Fibroblast of the conjunctiva (primary cell): ENCODE measurements around the gene RHOV.

Experiments
- DNase-seq: peaks from one replicate; pipeline ENCODE4 v3.0.0-alpha.2; 2010; ENCODE audit warnings: low read depth

The RHOV gene

DNA sequence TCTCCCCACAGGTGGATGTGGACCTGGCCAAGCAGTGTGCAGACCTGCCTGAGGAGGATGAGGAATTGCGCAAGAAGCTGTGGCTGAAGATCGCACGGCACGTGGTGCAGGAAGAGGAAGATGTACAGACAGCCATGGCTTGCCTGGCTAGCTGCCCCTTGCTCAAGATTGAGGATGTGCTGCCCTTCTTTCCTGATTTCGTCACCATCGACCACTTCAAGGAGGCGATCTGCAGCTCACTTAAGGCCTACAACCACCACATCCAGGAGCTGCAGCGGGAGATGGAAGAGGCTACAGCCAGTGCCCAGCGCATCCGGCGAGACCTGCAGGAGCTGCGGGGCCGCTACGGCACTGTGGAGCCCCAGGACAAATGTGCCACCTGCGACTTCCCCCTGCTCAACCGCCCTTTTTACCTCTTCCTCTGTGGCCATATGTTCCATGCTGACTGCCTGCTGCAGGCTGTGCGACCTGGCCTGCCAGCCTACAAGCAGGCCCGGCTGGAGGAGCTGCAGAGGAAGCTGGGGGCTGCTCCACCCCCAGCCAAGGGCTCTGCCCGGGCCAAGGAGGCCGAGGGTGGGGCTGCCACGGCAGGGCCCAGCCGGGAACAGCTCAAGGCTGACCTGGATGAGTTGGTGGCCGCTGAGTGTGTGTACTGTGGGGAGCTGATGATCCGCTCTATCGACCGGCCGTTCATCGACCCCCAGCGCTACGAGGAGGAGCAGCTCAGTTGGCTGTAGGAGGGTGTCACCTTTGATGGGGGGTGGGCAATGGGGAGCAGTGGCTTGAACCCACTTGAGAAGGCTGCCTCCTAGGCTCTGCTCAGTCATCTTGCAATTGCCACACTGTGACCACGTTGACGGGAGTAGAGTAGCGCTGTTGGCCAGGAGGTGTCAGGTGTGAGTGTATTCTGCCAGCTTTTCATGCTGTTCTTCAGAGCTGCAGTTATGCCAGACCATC, 28.8 kb upstream of the RHOV start:
- DNase-seq = no peak

- DNase-seq = no peak
These were observed 27.0 kb upstream of the RHOV start for GRCh38 chr15:40901053-40901443.

GRCh38 chr15:40900256-40901052, 26.4 kb upstream of the RHOV start:
- no peak for DNase-seq

DNA sequence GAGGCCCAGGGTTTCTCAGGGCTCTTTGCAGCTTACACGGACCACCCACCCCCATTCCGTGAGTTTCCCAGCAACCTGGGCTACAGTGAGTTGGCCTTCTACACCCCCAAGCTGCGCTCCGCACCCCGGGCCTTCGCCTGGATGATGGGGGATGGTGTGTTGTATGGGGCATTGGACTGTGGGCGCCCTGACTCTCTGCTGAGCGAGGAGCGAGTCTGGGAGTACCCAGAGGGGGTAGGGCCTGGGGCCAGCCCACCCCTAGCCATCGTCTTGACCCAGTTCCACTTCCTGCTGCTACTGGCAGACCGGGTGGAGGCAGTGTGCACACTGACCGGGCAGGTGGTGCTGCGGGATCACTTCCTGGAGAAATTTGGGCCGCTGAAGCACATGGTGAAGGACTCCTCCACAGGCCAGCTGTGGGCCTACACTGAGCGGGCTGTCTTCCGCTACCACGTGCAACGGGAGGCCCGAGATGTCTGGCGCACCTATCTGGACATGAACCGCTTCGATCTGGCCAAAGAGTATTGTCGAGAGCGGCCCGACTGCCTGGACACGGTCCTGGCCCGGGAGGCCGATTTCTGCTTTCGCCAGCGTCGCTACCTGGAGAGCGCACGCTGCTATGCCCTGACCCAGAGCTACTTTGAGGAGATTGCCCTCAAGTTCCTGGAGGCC, 25.6 kb upstream of the RHOV start:
- no peak for DNase-seq

GRCh38 chr15:40894681-40895448, 20.8 kb upstream of the RHOV start:
- DNase-seq = peak; percentile 31

DNA sequence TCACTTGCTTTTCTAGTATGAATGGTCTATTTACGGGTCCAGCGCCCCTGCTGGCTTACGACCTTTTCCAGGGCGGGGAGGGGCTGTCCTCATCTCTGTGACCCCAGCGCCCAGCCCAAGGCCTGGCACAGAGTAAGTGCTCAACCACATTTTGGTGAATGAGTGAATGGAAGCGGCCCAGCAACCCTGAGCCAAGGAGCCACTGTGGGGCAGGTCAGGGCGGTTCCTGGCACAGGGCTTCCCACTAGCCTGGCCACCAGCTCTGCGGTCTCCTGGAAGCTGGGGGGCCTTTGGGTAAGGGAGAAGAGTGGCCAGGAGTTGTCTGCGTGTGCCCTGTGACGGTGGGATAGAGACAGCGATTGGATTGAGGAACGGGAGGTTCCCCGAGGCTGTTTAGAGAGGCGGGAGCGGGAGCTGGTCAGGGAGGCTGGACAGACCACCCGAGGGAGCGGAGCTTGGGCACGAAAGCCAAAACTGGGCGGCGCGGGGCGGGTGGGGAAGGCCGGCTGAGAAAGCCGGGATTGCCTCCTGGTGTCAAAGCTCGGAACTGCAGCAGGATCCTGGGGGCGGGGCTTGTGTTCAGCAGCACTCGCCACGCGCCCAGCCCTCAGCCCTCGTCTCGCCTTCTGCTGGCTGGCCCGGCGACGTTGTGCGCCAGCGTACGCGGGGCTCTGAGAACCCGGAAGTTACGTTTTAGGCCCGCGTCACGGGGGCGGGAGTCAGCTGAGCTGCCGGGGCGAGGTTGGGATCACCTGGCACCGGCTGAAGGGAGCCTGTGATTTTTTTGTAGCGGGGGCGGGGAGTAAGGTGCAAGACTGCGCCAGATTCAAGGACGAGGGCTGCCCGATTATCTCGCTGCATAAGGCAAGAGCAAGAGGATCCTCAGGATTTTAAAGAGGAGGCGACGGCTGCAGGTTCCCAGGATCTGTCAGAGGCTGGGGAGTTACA, 20.0 kb upstream of the RHOV start, which contains the start of gene VPS18:
VPS18 (plus strand) TSS at position 718 of the 948 bp plus-strand sequence. CDS start 319 bp downstream, outside the sequence.
- peak; percentile 94 for DNase-seq

- DNase-seq = no peak
These were observed 19.1 kb upstream of the RHOV start for GRCh38 chr15:40893019-40893670.

DNA sequence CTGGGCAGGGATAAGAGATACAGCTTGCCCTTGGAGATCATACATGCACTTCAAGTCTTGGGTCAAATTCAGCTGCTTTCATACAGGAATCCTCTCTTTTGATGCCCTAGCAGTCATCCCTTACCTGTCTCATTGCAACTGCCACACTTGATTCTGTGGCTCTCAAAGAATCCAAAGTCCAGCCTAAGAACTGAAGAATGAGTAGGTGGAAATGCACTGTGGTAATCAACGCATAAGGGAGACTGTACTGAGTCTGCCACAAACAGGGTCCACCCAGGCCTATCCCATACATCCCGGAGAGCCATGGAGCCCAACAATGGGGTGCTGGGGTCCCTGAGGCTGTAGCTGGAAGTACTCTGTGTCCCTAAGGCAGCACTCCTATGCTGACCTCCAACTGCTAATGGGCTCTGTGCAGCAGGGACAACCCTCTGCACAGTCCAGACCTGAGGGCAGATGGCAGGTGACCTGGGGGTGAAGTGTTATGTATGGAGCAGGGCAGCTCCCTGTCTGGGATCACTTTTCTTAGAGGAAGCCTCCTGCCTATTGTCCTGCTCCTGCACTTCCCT, 18.5 kb upstream of the RHOV start:
- DNase-seq = no peak

GRCh38 chr15:40891810-40892446, 17.9 kb upstream of the RHOV start:
- DNase-seq = no peak

DNA sequence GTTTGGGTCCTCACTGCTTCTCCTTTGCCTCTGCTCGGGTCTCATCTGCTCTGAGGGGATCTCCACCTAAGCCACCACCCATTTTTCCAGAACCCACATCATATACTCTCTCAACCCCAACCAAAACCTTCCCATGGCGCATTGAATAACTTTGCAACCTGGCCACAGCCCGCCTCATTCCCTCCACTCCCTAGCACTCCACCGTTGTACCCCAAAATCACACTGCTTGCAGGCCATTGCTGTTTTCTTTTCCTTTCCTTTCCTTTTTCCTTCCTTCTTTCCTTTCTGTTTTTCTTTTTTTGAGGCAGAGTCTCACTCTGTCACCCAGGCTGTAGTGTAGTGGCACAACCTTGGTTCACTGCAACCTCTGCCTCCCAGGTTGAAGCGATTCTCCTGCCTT, 17.1 kb upstream of the RHOV start:
- DNase-seq = no peak

DNA sequence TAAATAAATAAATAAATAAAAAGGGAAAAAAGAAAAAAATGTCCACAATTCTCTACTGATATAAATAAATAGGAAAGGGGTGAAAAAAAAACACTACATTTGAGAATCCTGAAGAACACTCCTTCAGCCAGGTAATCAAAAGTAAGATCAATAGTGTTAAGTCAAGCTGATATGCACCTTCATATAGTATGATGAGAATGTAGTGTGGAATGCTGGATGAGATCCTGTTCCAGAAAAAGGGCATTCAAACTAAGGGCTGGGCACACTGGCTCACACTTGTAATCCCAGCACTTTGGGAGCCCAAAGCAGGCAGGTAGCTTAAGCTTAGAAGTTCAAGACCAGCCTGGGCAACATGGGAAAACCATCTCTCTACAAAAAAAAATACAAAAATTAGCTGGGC, 15.1 kb upstream of the RHOV start:
- no peak for DNase-seq

DNA sequence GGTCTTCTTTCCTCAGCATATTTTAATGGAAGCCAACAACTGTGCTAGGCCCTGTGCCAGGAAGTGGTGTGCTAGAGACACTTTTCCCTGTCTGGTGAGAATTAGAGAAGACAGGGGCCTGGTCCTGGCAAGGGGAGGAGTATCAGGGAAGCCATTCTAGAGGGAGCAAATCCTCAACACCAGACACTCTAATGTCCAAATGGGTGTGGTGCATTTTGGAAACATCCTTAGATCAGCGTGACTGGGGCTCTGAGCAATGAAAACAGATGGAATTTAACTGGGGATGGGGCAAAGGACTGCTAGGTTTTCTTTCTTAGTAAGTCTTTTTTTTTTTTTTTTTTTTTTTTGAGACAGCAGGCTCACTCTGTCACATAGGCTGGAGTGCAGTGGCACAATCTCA, 12.6 kb upstream of the RHOV start:
- no peak for DNase-seq

GRCh38 chr15:40881351-40881750, 7.3 kb upstream of the RHOV start:
- no peak for DNase-seq

DNA sequence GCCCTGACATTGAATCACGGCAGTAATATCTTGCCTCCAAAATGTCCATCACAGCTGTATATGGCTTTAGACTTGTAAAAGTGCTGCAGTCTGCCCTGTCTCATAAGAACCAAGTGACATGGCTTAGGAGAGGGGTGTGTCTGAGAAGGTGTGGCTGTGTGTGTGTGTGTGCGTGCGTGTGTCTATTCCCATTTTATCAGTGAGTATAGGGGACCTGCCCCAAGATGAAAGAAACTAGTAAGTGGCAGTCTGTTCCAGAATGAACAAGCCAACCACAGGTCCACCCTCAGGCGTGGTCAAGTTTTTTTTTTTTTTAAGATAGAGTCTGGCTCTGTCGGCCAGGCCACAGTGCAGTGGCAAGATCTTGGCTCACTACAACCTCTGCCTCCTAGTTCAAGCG, 5.6 kb upstream of the RHOV start:
- no peak for DNase-seq

GRCh38 chr15:40878785-40879184, 4.8 kb upstream of the RHOV start:
- no peak for DNase-seq

- DNase-seq = no peak
These were observed 3.7 kb upstream of the RHOV start for GRCh38 chr15:40877694-40878093.

GRCh38 chr15:40875991-40876730, 2.1 kb upstream of the RHOV start:
- no peak for DNase-seq
